ENCODE data around the gene CX3CR1.
A peak's percentile ranks its signal among the peaks of the same experiment; 100 is the strongest.

CX3CR1 gene

GRCh38 chr3:39220407-39221140 lies 59.3 kb downstream of the CX3CR1 start:
- DNase-seq = no peak

GRCh38 chr3:39219702-39220101 lies 60.1 kb downstream of the CX3CR1 start:
- DNase-seq = no peak

GRCh38 chr3:39216176-39216790 lies 63.6 kb downstream of the CX3CR1 start:
- peak; percentile 10 for DNase-seq

GRCh38 chr3:39213613-39214012 lies 66.2 kb downstream of the CX3CR1 start:
- no peak for DNase-seq
